Gastrocnemius medialis (tissue), 4 donors: Measurements from ENCODE around the gene PATJ. TPM values are rescaled to one million over a fixed set of nuclear protein-coding genes. Genes with fewer than 3 reads are reported as not detected.
"Not testable (repeated sequence)": the region's sequence is repeated elsewhere in the genome, so short reads cannot be mapped to it uniquely, and the experiment has no call there.

Experiments used
- ATAC-seq, 2 donors: fragments of 150-250 bp; one replicate each; pipeline ENCODE4 v1.9.1; 2016
- DNase-seq, 2 donors: peaks; one replicate each; pipeline ENCODE4 v3.0.0-alpha.2; 2019
- H3K27ac ChIP-seq, 4 donors: fragments of 200-600 bp; sonication (generic); 1 replicate in 1 of 4; 2 replicates in 3 of 4; pipeline ENCODE4 v1.5.1; 2016 to 2018; ENCODE audit warnings: mild to moderate bottlenecking in 2 of 4, moderate library complexity in 1 of 4
- H3K27me3 ChIP-seq, 3 donors: fragments of 200-600 bp; sonication (generic) in 2 of 3; 1 replicate in 1 of 3; 2 replicates in 2 of 3; pipeline versions ENCODE4 v1.5.1 to v1.6.0; 2016 to 2019; ENCODE audit warnings: mild to moderate bottlenecking in 1 of 3, moderate library complexity in 1 of 3
- H3K36me3 ChIP-seq, 2 donors: fragments of 200-600 bp; sonication (generic) in 1 of 2; one replicate each; pipeline ENCODE4 v1.5.1; 2017 to 2018
- H3K4me1 ChIP-seq, 2 donors: fragments of 200-600 bp; sonication (generic) in 1 of 2; one replicate each; pipeline ENCODE4 v1.5.1; 2016 to 2017; ENCODE audit warnings: mild to moderate bottlenecking in 2 of 2
- H3K4me3 ChIP-seq, 4 donors: fragments of 200-600 bp; sonication (generic) in 3 of 4; 1 replicate in 1 of 4; 2 replicates in 3 of 4; pipeline ENCODE4 v1.5.1; 2016 to 2019; ENCODE audit warnings: mild to moderate bottlenecking in 2 of 4
- H3K9me3 ChIP-seq, 3 donors: fragments of 200-600 bp; sonication (generic) in 2 of 3; 1 replicate in 1 of 3; 2 replicates in 2 of 3; pipeline ENCODE4 v1.5.1; 2016 to 2019
- POLR2A ChIP-seq, 2 donors: fragments of 450-650 bp; IDR thresholded peaks; one replicate each; pipeline ENCODE4 v1.6.1; 2017; ENCODE audit warnings: antibody characterized with exemption in 2 of 2, mild to moderate bottlenecking in 2 of 2, moderate library complexity in 2 of 2
- in situ Hi-C, 4 donors: fragments of 200-750 bp; cut with MboI; loops; one replicate each; pipeline versions ENCODE4 v1.15.0 to v1.8.0; 2017; ENCODE audit warnings: low sequenced_read_pairs in 4 of 4
- intact Hi-C: fragments of 100-400 bp; cut with DNase I; formaldehyde crosslinking; loops from one replicate; pipeline ENCODE4 v1.15.1; 2023; ENCODE audit warnings: low total_unique reads
- total RNA-seq, 4 donors: library from RNA; depleted of rRNA; stranded (reverse); fragments of >200 nt; gene quantifications; one replicate each; pipeline versions ENCODE4 v1.1.0 to v1.2.3, GENCODE V29; 2016
- TF ChIP-seq, protein P1 (sequence below), 5 experiments: fragments of 450-650 bp in 3 of 5; fragments of 200-600 bp in 2 of 5; sonication (generic) in 2 of 5; IDR thresholded peaks in 4 of 5; conservative IDR thresholded peaks in 1 of 5; 1 replicate in 4 of 5; 2 replicates in 1 of 5; pipeline ENCODE4 v1.5.1; 2016 to 2019; ENCODE audit warnings: antibody characterized with exemption in 5 of 5, mild to moderate bottlenecking in 3 of 5, moderate library complexity in 3 of 5

The PATJ gene
- total RNA-seq, 4 donors from 2014 or later: 19.3 to 44.8 (median 26.0) TPM

- TF ChIP-seq, protein P1, sequence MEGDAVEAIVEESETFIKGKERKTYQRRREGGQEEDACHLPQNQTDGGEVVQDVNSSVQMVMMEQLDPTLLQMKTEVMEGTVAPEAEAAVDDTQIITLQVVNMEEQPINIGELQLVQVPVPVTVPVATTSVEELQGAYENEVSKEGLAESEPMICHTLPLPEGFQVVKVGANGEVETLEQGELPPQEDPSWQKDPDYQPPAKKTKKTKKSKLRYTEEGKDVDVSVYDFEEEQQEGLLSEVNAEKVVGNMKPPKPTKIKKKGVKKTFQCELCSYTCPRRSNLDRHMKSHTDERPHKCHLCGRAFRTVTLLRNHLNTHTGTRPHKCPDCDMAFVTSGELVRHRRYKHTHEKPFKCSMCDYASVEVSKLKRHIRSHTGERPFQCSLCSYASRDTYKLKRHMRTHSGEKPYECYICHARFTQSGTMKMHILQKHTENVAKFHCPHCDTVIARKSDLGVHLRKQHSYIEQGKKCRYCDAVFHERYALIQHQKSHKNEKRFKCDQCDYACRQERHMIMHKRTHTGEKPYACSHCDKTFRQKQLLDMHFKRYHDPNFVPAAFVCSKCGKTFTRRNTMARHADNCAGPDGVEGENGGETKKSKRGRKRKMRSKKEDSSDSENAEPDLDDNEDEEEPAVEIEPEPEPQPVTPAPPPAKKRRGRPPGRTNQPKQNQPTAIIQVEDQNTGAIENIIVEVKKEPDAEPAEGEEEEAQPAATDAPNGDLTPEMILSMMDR (IDR thresholded peaks at IDR 0.05 in 4 of 5, conservative IDR thresholded peaks at IDR 0.05 in 1 of 5): no peak
- no peak for TF ChIP-seq POLR2A (IDR thresholded peaks at IDR 0.05)
- no peaks in the 10 kb centered on the region for H3K4me1 ChIP-seq
- H3K27ac ChIP-seq: no peak overlapping the region
- H3K4me3 ChIP-seq: no peak overlapping the region
- no peaks in the 10 kb centered on the region for H3K9me3 ChIP-seq
- H3K36me3 ChIP-seq: no peaks in the 10 kb centered on the region
- no peaks in the 10 kb centered on the region for H3K27me3 ChIP-seq
- intact Hi-C loops (no loop called here), in situ Hi-C loops (no loop called here)
- ATAC-seq: no peak
- DNase-seq: no peak
Observed at GRCh38 chr1:61935516-61935915, 193.2 kb downstream of the PATJ start.

GRCh38 chr1:61936839-61937238 lies 194.6 kb downstream of the PATJ start:
- DNase-seq (no peak), ATAC-seq (no peak)
- intact Hi-C loops: no loop called here
- H3K27ac ChIP-seq: no peak overlapping the region
- no peaks in the 10 kb centered on the region for H3K4me1 ChIP-seq
- no peaks in the 10 kb centered on the region for H3K36me3 ChIP-seq
- no peaks in the 10 kb centered on the region for H3K27me3 ChIP-seq
- no peak overlapping the region for H3K4me3 ChIP-seq
- in situ Hi-C loops: no loop called here
- no peaks in the 10 kb centered on the region for H3K9me3 ChIP-seq
- TF ChIP-seq, protein P1 (IDR thresholded peaks at IDR 0.05 in 4 of 5, conservative IDR thresholded peaks at IDR 0.05 in 1 of 5): no peak
- no peak for TF ChIP-seq POLR2A (IDR thresholded peaks at IDR 0.05)

GRCh38 chr1:61941794-61942193 lies 199.5 kb downstream of the PATJ start:
- Histone ChIP-seq H3K9me3 (no peaks in the 10 kb centered on the region), H3K36me3 (no peaks in the 10 kb centered on the region), H3K27ac (no peak overlapping the region), H3K27me3 (no peaks in the 10 kb centered on the region), H3K4me3 (no peak overlapping the region), H3K4me1 (no peaks in the 10 kb centered on the region)
- intact Hi-C loops: no loop called here
- DNase-seq (no peak), ATAC-seq (no peak)
- in situ Hi-C loops: no loop called here
- TF ChIP-seq, protein P1 (IDR thresholded peaks at IDR 0.05 in 4 of 5, conservative IDR thresholded peaks at IDR 0.05 in 1 of 5): no peak
- TF ChIP-seq POLR2A (IDR thresholded peaks at IDR 0.05): no peak

DNA sequence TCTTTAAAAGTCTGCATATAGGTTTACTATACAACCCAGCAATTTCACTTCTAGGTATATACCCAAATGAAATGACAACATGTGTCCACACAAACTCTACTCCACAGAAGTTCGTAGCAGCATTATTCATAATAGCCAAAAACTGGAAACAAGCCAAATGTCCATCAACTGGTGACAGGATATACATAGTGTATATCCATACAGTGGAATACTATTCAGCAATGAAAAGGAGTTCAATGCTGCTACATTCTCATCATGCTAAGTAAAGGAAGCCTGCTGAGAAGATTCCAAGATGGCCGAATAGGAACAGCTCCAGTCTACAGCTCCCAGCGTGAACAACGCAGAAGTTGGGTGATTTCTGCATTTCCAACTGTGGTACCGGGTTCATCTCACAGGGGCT lies 200.6 kb downstream of the PATJ start:
- no peak for ATAC-seq
- H3K4me3 ChIP-seq: no peak overlapping the region

GRCh38 chr1:61948685-61949084 lies 206.4 kb downstream of the PATJ start:
- H3K36me3 ChIP-seq, H3K27ac ChIP-seq, H3K9me3 ChIP-seq, ATAC-seq, DNase-seq, intact Hi-C loops, H3K27me3 ChIP-seq, H3K4me3 ChIP-seq, in situ Hi-C loops: not testable (repeated sequence)
- H3K4me1 ChIP-seq: peaks cover 15 to 21% of the 10 kb centered on the region in 2 donors

More for the DNA sequence above, 200.6 kb downstream of the PATJ start:
- intact Hi-C loops (no loop called here), in situ Hi-C loops (no loop called here)
- Histone ChIP-seq H3K4me1 (no peaks in the 10 kb centered on the region), H3K27ac (no peak overlapping the region), H3K36me3 (no peaks in the 10 kb centered on the region), H3K9me3 (no peaks in the 10 kb centered on the region), H3K27me3 (no peaks in the 10 kb centered on the region)
- TF ChIP-seq, protein P1 (IDR thresholded peaks at IDR 0.05 in 4 of 5, conservative IDR thresholded peaks at IDR 0.05 in 1 of 5): no peak
- DNase-seq: no peak
